LNCAP (cell line): ENCODE results near the gene PLXNB2.

ENCODE experiments used
- TF ChIP-seq, protein P1 (sequence below): fragments of 450-650 bp; IDR thresholded peaks from 2 replicates; pipeline ENCODE4 v1.5.1; 2017; ENCODE audit warnings: mild to moderate bottlenecking

PLXNB2 gene

DNA sequence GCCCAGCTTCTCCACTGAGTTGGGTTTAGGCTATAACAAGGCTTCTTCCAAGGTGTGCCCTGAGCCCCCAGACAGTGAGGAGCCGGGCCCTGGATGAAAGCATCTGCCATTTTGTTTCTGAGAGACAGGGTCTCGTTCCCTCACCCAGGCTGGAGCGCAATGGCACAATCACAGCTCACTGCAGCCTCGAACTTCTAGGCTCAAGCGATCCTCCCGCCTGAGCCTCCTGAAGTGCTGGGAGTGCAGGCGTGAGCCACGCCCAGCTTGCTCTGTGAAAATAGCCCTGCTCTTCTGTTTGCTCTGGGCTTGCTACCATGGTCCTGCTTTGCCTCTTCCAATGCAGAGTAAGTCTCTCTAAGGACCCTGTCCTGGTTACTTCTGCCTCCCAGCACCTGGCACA is 12.7 kb upstream of the PLXNB2 start:
- TF ChIP-seq, protein P1, sequence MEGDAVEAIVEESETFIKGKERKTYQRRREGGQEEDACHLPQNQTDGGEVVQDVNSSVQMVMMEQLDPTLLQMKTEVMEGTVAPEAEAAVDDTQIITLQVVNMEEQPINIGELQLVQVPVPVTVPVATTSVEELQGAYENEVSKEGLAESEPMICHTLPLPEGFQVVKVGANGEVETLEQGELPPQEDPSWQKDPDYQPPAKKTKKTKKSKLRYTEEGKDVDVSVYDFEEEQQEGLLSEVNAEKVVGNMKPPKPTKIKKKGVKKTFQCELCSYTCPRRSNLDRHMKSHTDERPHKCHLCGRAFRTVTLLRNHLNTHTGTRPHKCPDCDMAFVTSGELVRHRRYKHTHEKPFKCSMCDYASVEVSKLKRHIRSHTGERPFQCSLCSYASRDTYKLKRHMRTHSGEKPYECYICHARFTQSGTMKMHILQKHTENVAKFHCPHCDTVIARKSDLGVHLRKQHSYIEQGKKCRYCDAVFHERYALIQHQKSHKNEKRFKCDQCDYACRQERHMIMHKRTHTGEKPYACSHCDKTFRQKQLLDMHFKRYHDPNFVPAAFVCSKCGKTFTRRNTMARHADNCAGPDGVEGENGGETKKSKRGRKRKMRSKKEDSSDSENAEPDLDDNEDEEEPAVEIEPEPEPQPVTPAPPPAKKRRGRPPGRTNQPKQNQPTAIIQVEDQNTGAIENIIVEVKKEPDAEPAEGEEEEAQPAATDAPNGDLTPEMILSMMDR, result no peak

DNA sequence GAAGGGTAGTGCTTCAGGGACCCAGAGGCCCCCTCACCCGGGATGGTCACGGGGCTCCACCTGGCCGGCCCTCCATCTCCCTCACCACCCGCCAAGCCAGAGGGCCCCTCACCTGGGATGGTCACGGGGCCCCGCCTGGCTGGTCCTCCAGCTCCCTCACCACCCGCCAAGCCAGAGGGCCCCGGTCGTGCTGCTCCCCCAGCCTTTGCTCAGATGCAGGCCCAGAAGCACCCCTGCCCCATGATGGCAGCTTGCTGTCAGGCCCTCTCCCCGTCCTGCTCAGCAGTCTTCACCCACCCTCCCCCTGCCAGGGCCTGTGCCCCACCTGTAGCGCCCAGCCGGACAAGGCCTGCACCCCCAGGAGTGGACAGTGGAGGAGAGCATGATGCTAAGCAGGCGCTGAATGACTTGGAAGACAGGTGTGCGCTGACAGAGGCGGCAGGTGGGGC is 12.1 kb upstream of the PLXNB2 start:
- TF ChIP-seq, protein P1, result no peak

DNA sequence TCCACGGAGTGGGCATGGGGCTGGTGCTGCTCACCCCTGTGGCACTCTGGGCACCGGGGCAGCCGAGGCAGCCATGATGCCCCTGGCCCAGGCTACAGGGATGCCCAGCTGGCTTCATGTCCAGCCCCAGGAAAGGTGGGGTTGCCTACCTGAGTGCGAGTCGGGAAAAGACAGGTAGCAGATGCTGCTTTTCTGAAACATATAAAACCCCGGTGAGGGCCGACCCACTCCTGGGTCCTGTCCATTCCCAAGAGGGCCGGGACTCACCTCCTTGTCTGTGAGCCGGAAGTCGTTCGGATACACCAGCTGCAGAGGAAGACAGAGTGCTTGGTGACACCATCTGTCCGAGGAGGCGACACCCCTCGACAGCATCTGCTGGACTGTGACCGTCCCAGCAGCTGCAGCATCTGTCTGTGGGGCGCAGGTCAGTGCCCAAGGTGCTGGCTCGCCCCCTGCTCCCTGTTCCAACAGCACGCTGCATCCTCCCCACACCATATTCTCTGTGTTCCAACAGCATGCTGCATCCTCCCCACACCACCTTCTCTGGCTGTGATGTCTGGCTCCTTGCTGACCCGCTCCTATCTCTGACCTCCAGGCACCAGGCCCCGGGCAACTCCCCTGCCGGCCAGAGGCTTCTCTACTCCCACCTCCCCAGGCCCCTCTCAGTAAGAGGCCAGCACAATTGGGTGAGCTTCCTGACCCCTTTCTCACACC is 11.4 kb upstream of the PLXNB2 start:
- TF ChIP-seq, protein P1, result no peak

DNA sequence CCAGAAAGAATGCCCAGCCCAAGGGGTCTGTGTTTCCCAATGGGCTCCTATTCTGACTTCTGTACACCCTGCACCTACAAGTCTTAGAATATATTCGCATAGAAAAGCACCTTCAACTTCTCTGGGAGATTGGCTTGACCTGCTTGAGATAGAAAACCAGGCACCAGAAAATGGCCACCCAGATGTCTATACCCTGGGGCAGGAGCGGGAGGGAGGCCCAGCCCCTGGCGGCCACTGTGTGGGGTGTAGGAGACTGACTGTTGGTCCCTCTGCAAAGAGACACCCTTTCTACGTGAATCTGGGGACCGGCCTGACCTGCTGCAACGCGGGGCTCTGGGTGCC is 10.9 kb upstream of the PLXNB2 start:
- TF ChIP-seq, protein P1, result no peak

DNA sequence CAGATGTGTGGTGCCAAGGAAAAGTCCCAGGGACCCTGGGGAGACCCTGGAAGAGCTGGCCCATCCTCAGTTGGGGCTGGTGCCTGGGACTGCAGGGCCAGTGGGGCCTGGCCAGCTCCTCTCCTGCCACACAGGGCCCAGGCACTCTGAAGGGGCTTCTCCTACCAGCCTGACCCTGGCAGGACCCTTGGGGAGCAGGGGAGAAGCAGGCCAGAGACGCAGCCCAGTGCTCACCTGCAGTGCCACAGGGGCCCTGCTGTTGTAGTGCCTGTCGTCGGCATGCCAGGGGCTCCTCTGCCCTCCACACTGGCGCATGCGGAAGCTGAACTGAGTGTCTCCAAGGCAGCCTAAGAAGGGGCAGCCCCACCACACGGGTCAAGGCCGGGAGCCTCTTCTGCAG is 10.2 kb upstream of the PLXNB2 start:
- TF ChIP-seq, protein P1, result no peak

DNA sequence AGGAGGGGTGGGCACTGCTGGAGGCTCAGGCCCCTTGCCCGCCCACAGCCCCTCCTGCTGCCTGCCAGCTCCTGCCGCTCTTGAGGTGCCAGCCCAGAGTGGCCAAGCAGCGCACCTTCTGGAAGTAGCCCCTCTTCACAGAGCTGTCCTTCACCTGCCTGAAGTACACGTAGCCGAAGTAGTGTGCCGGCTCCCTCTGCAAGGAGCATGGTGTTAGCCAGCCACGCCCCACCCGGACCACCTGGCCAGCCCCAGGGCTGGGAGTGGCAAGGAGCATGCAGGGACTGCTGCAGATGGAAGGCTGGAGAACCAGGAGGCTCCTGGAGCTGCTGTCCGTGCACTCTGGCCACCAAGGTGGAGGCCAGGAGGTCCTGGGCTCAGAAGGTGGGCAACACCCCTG is 9.7 kb upstream of the PLXNB2 start:
- TF ChIP-seq, protein P1, result no peak

DNA sequence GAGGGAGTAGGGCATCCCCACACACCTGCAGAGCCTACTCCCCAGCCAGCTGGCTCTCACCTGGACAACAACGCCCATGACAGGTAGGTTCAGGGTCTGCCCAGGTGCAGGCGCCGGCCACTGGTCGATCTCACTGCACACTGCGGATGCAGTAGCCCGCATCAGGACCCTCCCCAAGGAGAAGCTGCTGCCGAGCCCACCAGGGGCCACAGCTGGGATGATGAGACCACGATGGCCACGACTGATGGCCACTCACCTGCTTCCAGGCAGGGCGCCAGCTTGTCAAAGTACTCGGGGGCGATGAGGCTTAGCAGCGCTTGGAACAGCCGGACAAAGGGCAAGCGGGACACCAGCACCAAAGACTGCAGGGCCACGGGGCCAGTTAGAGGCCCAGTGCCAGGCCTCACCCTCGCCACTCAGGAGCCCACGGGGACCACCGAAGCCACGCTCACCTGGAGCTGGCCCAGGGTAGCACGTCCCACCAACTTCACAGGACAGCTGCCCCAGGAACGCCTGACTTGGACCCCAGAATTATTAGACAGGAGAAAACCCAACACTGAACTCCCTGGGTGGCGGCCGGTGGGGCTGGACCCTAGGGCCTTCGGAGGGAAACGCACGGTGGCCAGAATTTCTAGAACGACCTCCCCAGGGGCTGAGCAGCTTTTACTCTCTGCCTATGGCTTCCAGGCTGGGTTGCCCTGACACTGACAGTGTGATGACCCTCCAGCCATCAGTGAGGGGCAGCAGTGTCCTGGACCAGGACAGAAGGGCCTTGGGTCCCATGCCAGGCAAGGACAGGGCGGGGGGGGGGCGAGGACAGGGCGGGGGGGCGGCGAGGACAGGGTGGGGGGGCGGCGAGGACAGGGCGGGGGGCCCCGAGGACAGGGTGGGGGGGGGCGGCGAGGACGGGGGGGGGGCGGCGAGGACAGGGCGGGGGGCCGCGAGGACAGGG is 8.9 kb upstream of the PLXNB2 start:
- TF ChIP-seq, protein P1, result no peak
